H1 (cell line): ENCODE data around the gene LAMTOR4. TPM values are rescaled to one million over a fixed set of nuclear protein-coding genes. Genes with fewer than 3 reads are reported as not detected.
A peak's percentile ranks its signal among the peaks of the same experiment; 100 is the strongest.

Source experiments
- CTCF ChIA-PET: fragments of 300-600 bp; sonication (Branson Sonifier 250); formaldehyde crosslinking; loops from one replicate; lab custom pipeline; 2021; ENCODE audit not compliant: partially characterized antibody; lab: Charles Lee
- POLR2A ChIA-PET: fragments of 300-600 bp; sonication (Branson Sonifier 250); formaldehyde crosslinking; loops from one replicate; lab custom pipeline; 2021; ENCODE audit warnings: inconsistent platforms; ENCODE audit not compliant: partially characterized antibody; lab: Charles Lee
- DNase-seq, 2 experiments: peaks; one replicate each; pipeline versions ENCODE4 v3.0.0 to v3.0.0-alpha.2; 2010 to 2022; ENCODE audit warnings: low spot score in 2 of 2, low read depth in 1 of 2, mixed read lengths in 1 of 2
- FAIRE-seq: peaks from 2 replicates; lab custom pipeline; 2011; peaks lifted over from hg19 to GRCh38; lab: Jason Lieb, UNC
- H2AFZ ChIP-seq: 2 replicates; pipeline ENCODE4 v1.8.1; 2012; ENCODE audit warnings: low read length, inconsistent platforms
- H2AK5ac ChIP-seq: 2 replicates; pipeline ENCODE4 v1.6.1; 2013; ENCODE audit warnings: low read depth, low read length
- H2BK120ac ChIP-seq: replicated peaks from 2 replicates; pipeline ENCODE3; 2013; ENCODE audit warnings: low read depth, low read length, inconsistent platforms
- H2BK12ac ChIP-seq: 2 replicates; pipeline ENCODE4 v1.6.1; 2013; ENCODE audit warnings: low read depth, low read length
- H2BK15ac ChIP-seq: 2 replicates; pipeline ENCODE4 v1.6.1; 2013; ENCODE audit warnings: low read length
- H2BK20ac ChIP-seq: 2 replicates; pipeline ENCODE4 v1.6.1; 2013; ENCODE audit warnings: low read length
- H2BK5ac ChIP-seq: 2 replicates; pipeline ENCODE4 v1.6.1; 2013; ENCODE audit warnings: low read depth, low read length
- H3K14ac ChIP-seq: 2 replicates; pipeline ENCODE4 v1.6.1; 2013; ENCODE audit warnings: inconsistent platforms; ENCODE audit not compliant: insufficient read length
- H3K18ac ChIP-seq: 2 replicates; pipeline ENCODE4 v1.6.1; 2013; ENCODE audit warnings: low read length; ENCODE audit errors: extremely low read depth
- H3K23ac ChIP-seq: 2 replicates; pipeline ENCODE4 v1.6.1; 2013; ENCODE audit warnings: inconsistent platforms; ENCODE audit not compliant: insufficient read length
- H3K23me2 ChIP-seq: 2 replicates; pipeline ENCODE4 v1.6.1; 2013; ENCODE audit warnings: low read depth, low read length
- H3K27ac ChIP-seq: 2 replicates; pipeline ENCODE4 v1.6.1; 2011; ENCODE audit warnings: low read depth, low read length, inconsistent platforms
- H3K27me3 ChIP-seq, 4 experiments: replicated peaks in 1 of 4; 1 replicate in 1 of 4; 2 replicates in 3 of 4; pipeline versions ENCODE4 v1.6.1 to v1.8.1; 2011 to 2013; ENCODE audit warnings: low read length in 3 of 4, mild to moderate bottlenecking in 3 of 4, inconsistent platforms in 2 of 4, mixed read lengths in 2 of 4, moderate library complexity in 1 of 4; ENCODE audit not compliant: control insufficient read depth in 3 of 4, insufficient read depth in 3 of 4; ENCODE audit errors: extremely low read depth in 1 of 4
- H3K36me3 ChIP-seq, 4 experiments: 2 replicates each; pipeline versions ENCODE4 v1.6.1 to v1.8.1; 2011 to 2013; ENCODE audit warnings: mild to moderate bottlenecking in 4 of 4, low read length in 3 of 4, moderate library complexity in 2 of 4, control low read depth in 1 of 4, inconsistent platforms in 1 of 4; ENCODE audit not compliant: insufficient read depth in 4 of 4, control insufficient read depth in 2 of 4
- H3K4ac ChIP-seq: replicated peaks from 2 replicates; pipeline ENCODE3; 2013; ENCODE audit warnings: low read length, low read depth, mixed read lengths, inconsistent platforms; ENCODE audit not compliant: insufficient read length
- H3K4me1 ChIP-seq, 4 experiments: replicated peaks in 1 of 4; 1 replicate in 1 of 4; 2 replicates in 3 of 4; pipeline versions ENCODE4 v1.6.1 to v1.8.1; 2011 to 2013; ENCODE audit warnings: low read length in 3 of 4, inconsistent platforms in 2 of 4, mixed read lengths in 1 of 4; ENCODE audit not compliant: insufficient read depth in 4 of 4, control insufficient read depth in 3 of 4
- H3K4me2 ChIP-seq, 2 experiments: 2 replicates each; pipeline versions ENCODE4 v1.6.1 to v1.8.1; 2011 to 2013; ENCODE audit warnings: low read depth in 2 of 2, low read length in 2 of 2, control low read depth in 1 of 2, inconsistent platforms in 1 of 2, mild to moderate bottlenecking in 1 of 2; ENCODE audit not compliant: insufficient read depth in 1 of 2
- H3K4me3 ChIP-seq, 4 experiments: fragments of 200-600, 300-600 bp in 1 of 4; sonication (generic), shearing (Covaris generic), sonication (Bioruptor Twin) in 1 of 4; 2 replicates each; pipeline versions ENCODE4 v1.5.1 to v1.8.1; 2011 to 2016; ENCODE audit warnings: low read length in 4 of 4, low read depth in 3 of 4, control low read depth in 2 of 4, inconsistent platforms in 2 of 4, mild to moderate bottlenecking in 2 of 4, mixed read lengths in 1 of 4, moderate library complexity in 1 of 4; ENCODE audit not compliant: insufficient read depth in 2 of 4; ENCODE audit errors: extremely low read depth in 1 of 4
- H3K56ac ChIP-seq: replicated peaks from 2 replicates; pipeline ENCODE3; 2013; ENCODE audit warnings: low read depth, mild to moderate bottlenecking, mixed read lengths, low read length, inconsistent platforms; ENCODE audit not compliant: insufficient read length
- H3K79me1 ChIP-seq: 2 replicates; pipeline ENCODE4 v1.6.1; 2013; ENCODE audit warnings: low read depth, low read length, control low read depth
- H3K79me2 ChIP-seq, 2 experiments: 2 replicates each; pipeline versions ENCODE4 v1.6.1 to v1.8.1; 2012 to 2013; ENCODE audit warnings: low read length in 2 of 2, mild to moderate bottlenecking in 2 of 2, inconsistent platforms in 1 of 2; ENCODE audit not compliant: insufficient read depth in 2 of 2, control insufficient read depth in 1 of 2
- H3K9ac ChIP-seq, 4 experiments: replicated peaks in 1 of 4; 1 replicate in 1 of 4; 2 replicates in 3 of 4; pipeline versions ENCODE4 v1.6.1 to v1.8.1; 2011 to 2013; ENCODE audit warnings: low read depth in 3 of 4, low read length in 3 of 4, control low read depth in 2 of 4, mild to moderate bottlenecking in 2 of 4, moderate library complexity in 2 of 4, inconsistent platforms in 1 of 4; ENCODE audit errors: extremely low read depth in 1 of 4
- H3K9me3 ChIP-seq, 2 experiments: 2 replicates each; pipeline versions ENCODE4 v1.6.1 to v1.8.1; 2012 to 2013; ENCODE audit warnings: mild to moderate bottlenecking in 2 of 2, moderate library complexity in 2 of 2, control low read depth in 1 of 2, inconsistent platforms in 1 of 2, low read depth in 1 of 2, low read length in 1 of 2, mixed read lengths in 1 of 2; ENCODE audit not compliant: insufficient read depth in 2 of 2
- H4K20me1 ChIP-seq, 2 experiments: replicated peaks in 1 of 2; 2 replicates each; pipeline versions ENCODE3 to v1.8.1; 2011 to 2013; ENCODE audit warnings: inconsistent platforms in 2 of 2, low read length in 2 of 2, mild to moderate bottlenecking in 1 of 2; ENCODE audit not compliant: insufficient read depth in 2 of 2, control insufficient read depth in 1 of 2
- H4K5ac ChIP-seq: 2 replicates; pipeline ENCODE4 v1.6.1; 2013; ENCODE audit warnings: low read length, low read depth, mixed read lengths, inconsistent platforms; ENCODE audit not compliant: insufficient read length
- H4K8ac ChIP-seq: 2 replicates; pipeline ENCODE4 v1.8.0; 2013; ENCODE audit warnings: mild to moderate bottlenecking, moderate library complexity, low read length, inconsistent platforms; ENCODE audit not compliant: insufficient read depth; ENCODE audit errors: extremely low read depth
- H4K91ac ChIP-seq: replicated peaks from 2 replicates; pipeline ENCODE3; 2013; ENCODE audit warnings: low read length, mixed read lengths, inconsistent platforms; ENCODE audit not compliant: insufficient read length
- EZH2 ChIP-seq: fragments of 200-600 bp; sonication (generic); IDR thresholded peaks from 2 replicates; pipeline ENCODE4 v1.7.1; 2012; ENCODE audit warnings: low read depth, mild to moderate bottlenecking, moderate library complexity, low read length, inconsistent platforms; ENCODE audit not compliant: severe bottlenecking
- RNF2 ChIP-seq: fragments of 200-900, 300-1000 bp; sonication (generic); IDR thresholded peaks from 2 replicates; pipeline ENCODE4 v1.7.1; 2016; ENCODE audit warnings: borderline replicate concordance, low read depth, mild to moderate bottlenecking, antibody characterized with exemption, low read length; ENCODE audit not compliant: poor library complexity, severe bottlenecking; ENCODE audit errors: missing control alignments
- RXRA ChIP-seq: IDR thresholded peaks from 2 replicates; pipeline ENCODE4 v1.6.1; 2011; ENCODE audit warnings: low read depth, mild to moderate bottlenecking, low read length, moderate library complexity; ENCODE audit not compliant: insufficient read depth
- SP4 ChIP-seq: IDR thresholded peaks from 2 replicates; pipeline ENCODE4 v1.6.1; 2012; ENCODE audit warnings: low read length, inconsistent platforms
- TAF1 ChIP-seq: IDR thresholded peaks from 2 replicates; pipeline ENCODE4 v1.6.1; 2011; ENCODE audit warnings: mild to moderate bottlenecking, low read depth, low read length
- YY1 ChIP-seq: IDR thresholded peaks from 2 replicates; pipeline ENCODE4 v1.6.1; 2011; ENCODE audit warnings: low read depth, mild to moderate bottlenecking, low read length
- WGBS, 2 experiments: shearing (Covaris generic) in 1 of 2; methylation state at CpG; one replicate each; pipeline versions ENCODE4 v1.1.6 to v1.1.7; 2013 to 2015; ENCODE audit warnings: low lambda C conversion rate in 2 of 2, mixed read lengths in 2 of 2, inconsistent platforms in 1 of 2, low coverage in 1 of 2, missing lambda C conversion rate in 1 of 2; ENCODE audit not compliant: insufficient replicate concordance in 2 of 2, insufficient coverage in 1 of 2, insufficient read length in 1 of 2; ENCODE audit errors: extremely low coverage in 1 of 2, missing lambda C conversion rate in 1 of 2; 5-methylcytosine and 5-hydroxymethylcytosine counted together
- polyA plus RNA-seq, 7 experiments: library from polyadenylated mRNA; depleted of rRNA in 3 of 7; stranded (reverse) in 5 of 7; unstranded in 2 of 7; fragments of >200 nt in 5 of 7; fragments of 200-250 nt in 2 of 7; gene quantifications; 1 replicate in 5 of 7; 2 replicates in 1 of 7; 4 replicates in 1 of 7; pipeline versions ENCODE4 v1.2.1 to v1.2.3, GENCODE V29; 2011 to 2013; ENCODE audit warnings: missing spikeins in 2 of 7, mixed read lengths in 2 of 7
- total RNA-seq: library from RNA; stranded (reverse); fragmentation: NEBNext Ultra II Directional; extraction: Animal tissue kit (Norgen Biotek cat#: 25700); gene quantifications from 2 replicates; pipeline ENCODE4 v1.2.1, GENCODE V29; 2021

The LAMTOR4 gene
- total and polyA plus RNA-seq, 2 of the 8 experiments (the other 6 are each of a cell fraction or from before 2014, with no cell fraction given), result 153 to 622 TPM

DNA sequence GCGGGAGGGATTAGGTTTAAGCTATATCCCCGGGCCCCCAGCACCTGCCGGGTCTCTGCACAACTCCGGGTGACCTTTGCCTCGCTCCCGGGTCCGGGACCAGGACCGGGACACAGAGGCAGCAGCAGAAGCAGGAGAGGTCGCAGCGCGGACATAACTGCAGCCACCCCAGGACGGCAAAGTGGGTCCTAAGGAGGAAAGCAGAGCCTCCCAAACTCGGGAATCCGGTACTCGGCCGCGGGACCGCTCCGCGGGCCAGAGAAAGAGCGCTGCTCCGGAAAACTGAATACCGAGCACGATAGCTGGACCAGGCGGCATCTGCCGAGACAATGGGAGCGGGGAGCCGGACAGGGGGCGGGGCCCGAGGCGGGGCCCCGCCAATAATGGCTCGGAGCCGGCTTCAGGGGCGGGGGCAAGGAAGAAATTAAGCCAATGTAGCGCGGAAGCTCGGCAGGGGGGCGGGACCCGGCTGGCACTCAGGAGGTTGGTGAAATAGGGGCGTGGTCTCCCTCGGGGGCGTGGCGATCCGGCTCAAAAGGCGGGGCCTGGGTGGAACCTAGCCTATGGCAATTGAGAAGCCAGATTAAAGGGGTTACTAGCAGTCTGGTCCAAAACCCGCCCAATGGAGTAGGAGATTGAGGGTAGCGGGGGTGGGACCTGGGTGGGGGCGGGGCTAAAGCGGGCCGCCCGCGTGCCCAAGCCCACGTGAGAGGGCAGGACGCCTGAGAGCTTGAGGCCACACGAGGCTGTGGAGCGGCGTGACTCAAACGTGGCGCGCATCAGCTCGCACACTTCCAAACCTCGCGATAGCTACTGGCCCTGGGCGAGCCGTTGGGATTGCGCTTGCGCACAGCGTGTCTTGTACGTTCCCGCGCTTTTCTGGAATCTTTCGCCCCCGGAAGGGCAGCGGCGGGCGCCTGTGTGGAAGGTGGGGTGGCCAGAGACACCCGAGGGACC lies 28.6 kb downstream of the LAMTOR4 start, which contains the start of the genes GPC2 and STAG3:
Gene GPC2, minus strand, starts transcription at position 337 of the 957 bp plus-strand sequence. Its CDS starts 182 bp downstream, at position 155.
Gene STAG3, plus strand, starts transcription at position 874 of the 957 bp plus-strand sequence. CDS start 2,639 bp downstream, outside the sequence.
- Histone ChIP-seq H4K91ac (peak within 1 kb of the TSS; percentile 83), H2BK15ac (peak within 1 kb of the TSS; percentile 92)
- CTCF ChIA-PET, result interaction anchor here (0.6 to 1.6 kb wide), 7 partner anchors 10 to 48 kb away, joined by 3 to 6 read pairs (median 3); partner anchors contain the start of gene GAL3ST4
- TF ChIP-seq SP4 (peak; percentile 54; the same call in 1 of the 2 replicates), TAF1 (peak; percentile 78), EZH2 (no peak), YY1 (no peak), RNF2 (peak; percentile 77), RXRA (no peak)

More for the DNA sequence above, 28.6 kb downstream of the LAMTOR4 start, which contains the start of the genes GPC2 and STAG3:
- Histone ChIP-seq H3K18ac (peak within 1 kb of the TSS; percentile 83), H4K20me1 (peaks cover 0 to 16% of the 10 kb centered on the region in 2 experiments), H3K4me3 (peak within 1 kb of the TSS; percentile 91 to 97 (median 96)), H2AFZ (peak within 1 kb of the TSS; percentile 2; the same call in 1 of the 2 replicates), H3K9ac (peak within 1 kb of the TSS in 3 of 4 experiments; percentile 67 to 89 (median 68); a peak in 6 of 7 replicates), H2BK20ac (no peak within 1 kb of the TSS), H2BK5ac (peak within 1 kb of the TSS; percentile 80; the same call in 1 of the 2 replicates), H4K8ac (peak within 1 kb of the TSS; percentile 90), H2AK5ac (no peak within 1 kb of the TSS), H3K79me2 (peaks cover 0 to 7% of the 10 kb centered on the region in 2 experiments; a peak in 2 of 4 replicates), H3K23me2 (peaks cover 5% of the 10 kb centered on the region), H3K79me1 (no peaks in the 10 kb centered on the region; the same call in 1 of the 2 replicates), H3K4me2 (peak within 1 kb of the TSS; percentile 84 to 90), H3K4me1 (peaks cover 3 to 7% (median 5%) of the 10 kb centered on the region in 4 experiments; a peak in 6 of 7 replicates), H3K36me3 (peaks cover 0 to 8% (median 1%) of the 10 kb centered on the region in 4 experiments; a peak in 3 of 8 replicates), H4K5ac (peak within 1 kb of the TSS; percentile 67), H3K27ac (no peak within 1 kb of the TSS), H3K14ac (peak within 1 kb of the TSS; percentile 85), H3K9me3 (peaks cover 0 to 5% of the 10 kb centered on the region in 2 experiments; a peak in 1 of 4 replicates), H2BK12ac (peak within 1 kb of the TSS; percentile 87; the same call in 1 of the 2 replicates), H2BK120ac (no peak within 1 kb of the TSS), H3K23ac (no peak within 1 kb of the TSS), H3K4ac (peak within 1 kb of the TSS; percentile 98), H3K27me3 (peaks cover 0 to 13% (median 9%) of the 10 kb centered on the region in 4 experiments; a peak in 6 of 7 replicates), H3K56ac (peak within 1 kb of the TSS; percentile 91)
- FAIRE-seq, result no peak
- POLR2A ChIA-PET, result interaction anchor here (0.7 to 4.9 kb wide), 12 partner anchors 11 to 95 kb away, joined by 3 to 39 read pairs (median 4); partner anchors contain the start of genes AP4M1, GAL3ST4, LAMTOR4 and MCM7
- peak; percentile 97 to 100 for DNase-seq
- WGBS, 2 experiments, result 23% methylated on average over 54 of the region's 78 CpGs; no CpG with 5 or more reads in 1 of the 2 experiments
